Tibial artery (tissue), 4 donors: ENCODE results near the gene DUS4L.

ENCODE experiments used
- DNase-seq, 2 donors: peaks; one replicate each; pipeline ENCODE4 v3.0.0-alpha.2; 2019
- H3K27ac ChIP-seq, 2 donors: fragments of 200-600 bp; sonication (generic) in 1 of 2; 1 replicate in 1 of 2; 2 replicates in 1 of 2; pipeline ENCODE4 v1.5.1; 2018 to 2019; ENCODE audit warnings: mild to moderate bottlenecking in 1 of 2
- H3K27me3 ChIP-seq, 2 donors: fragments of 200-600 bp; sonication (generic) in 1 of 2; one replicate each; pipeline versions ENCODE4 v1.5.1 to v1.6.0; 2016 to 2019
- H3K36me3 ChIP-seq, 3 donors: fragments of 200-600 bp; sonication (generic) in 2 of 3; one replicate each; pipeline ENCODE4 v1.5.1; 2016 to 2019; ENCODE audit warnings: mild to moderate bottlenecking in 2 of 3
- H3K4me1 ChIP-seq, 4 donors: fragments of 200-600 bp; sonication (generic) in 2 of 4; 1 replicate in 3 of 4; 2 replicates in 1 of 4; pipeline ENCODE4 v1.5.1; 2016 to 2019
- H3K4me3 ChIP-seq, 2 donors: fragments of 200-600 bp; sonication (generic) in 1 of 2; 1 replicate in 1 of 2; 2 replicates in 1 of 2; pipeline ENCODE4 v1.5.1; 2018 to 2019; ENCODE audit warnings: mild to moderate bottlenecking in 2 of 2
- H3K9me3 ChIP-seq, 3 donors: fragments of 200-600 bp; sonication (generic) in 1 of 3; one replicate each; pipeline ENCODE4 v1.5.1; 2016 to 2019
- intact Hi-C: fragments of 100-400 bp; cut with DNase I; formaldehyde crosslinking; loops from one replicate; pipeline ENCODE4 v1.15.0; 2023; ENCODE audit warnings: low total_unique reads
- TF ChIP-seq, protein P1 (sequence below), 2 experiments: fragments of 200-600 bp in 1 of 2; fragments of 450-650 bp in 1 of 2; IDR thresholded peaks; one replicate each; pipeline ENCODE4 v1.5.1; 2017 to 2019; ENCODE audit warnings: antibody characterized with exemption in 2 of 2, mild to moderate bottlenecking in 1 of 2, moderate library complexity in 1 of 2

DUS4L gene

DNA sequence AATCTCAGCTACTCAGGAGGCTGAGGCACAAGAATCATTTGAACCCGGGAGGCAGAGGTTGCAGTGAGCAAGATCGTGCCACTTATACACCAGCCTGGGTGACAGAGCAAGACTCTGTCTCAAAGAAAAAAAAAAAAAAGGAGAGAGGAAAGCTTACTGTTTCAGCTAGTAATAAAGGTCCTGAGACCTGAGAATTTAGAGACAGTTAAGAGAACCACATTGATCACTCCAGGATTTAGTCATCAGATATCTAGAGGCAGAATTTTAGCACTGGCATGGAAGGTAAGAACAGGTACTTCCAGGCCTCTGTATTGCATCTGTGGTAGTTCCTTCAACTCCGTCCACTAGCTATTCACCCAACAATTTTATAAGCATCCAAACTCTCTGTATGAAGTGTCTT is 7.9 kb upstream of the DUS4L start:
- Histone ChIP-seq H3K9me3 (no peaks in the 10 kb centered on the region), H3K4me3 (no peak overlapping the region), H3K27me3 (no peaks in the 10 kb centered on the region), H3K36me3 (peaks cover 23 to 50% (median 27%) of the 10 kb centered on the region in 3 donors), H3K4me1 (peaks cover 0 to 18% (median 3%) of the 10 kb centered on the region in 4 donors), H3K27ac (no peak overlapping the region)
- TF ChIP-seq, protein P1, sequence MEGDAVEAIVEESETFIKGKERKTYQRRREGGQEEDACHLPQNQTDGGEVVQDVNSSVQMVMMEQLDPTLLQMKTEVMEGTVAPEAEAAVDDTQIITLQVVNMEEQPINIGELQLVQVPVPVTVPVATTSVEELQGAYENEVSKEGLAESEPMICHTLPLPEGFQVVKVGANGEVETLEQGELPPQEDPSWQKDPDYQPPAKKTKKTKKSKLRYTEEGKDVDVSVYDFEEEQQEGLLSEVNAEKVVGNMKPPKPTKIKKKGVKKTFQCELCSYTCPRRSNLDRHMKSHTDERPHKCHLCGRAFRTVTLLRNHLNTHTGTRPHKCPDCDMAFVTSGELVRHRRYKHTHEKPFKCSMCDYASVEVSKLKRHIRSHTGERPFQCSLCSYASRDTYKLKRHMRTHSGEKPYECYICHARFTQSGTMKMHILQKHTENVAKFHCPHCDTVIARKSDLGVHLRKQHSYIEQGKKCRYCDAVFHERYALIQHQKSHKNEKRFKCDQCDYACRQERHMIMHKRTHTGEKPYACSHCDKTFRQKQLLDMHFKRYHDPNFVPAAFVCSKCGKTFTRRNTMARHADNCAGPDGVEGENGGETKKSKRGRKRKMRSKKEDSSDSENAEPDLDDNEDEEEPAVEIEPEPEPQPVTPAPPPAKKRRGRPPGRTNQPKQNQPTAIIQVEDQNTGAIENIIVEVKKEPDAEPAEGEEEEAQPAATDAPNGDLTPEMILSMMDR (IDR thresholded peaks at IDR 0.05), result no peak
- intact Hi-C loops, result no loop called here
- no peak for DNase-seq

DNA sequence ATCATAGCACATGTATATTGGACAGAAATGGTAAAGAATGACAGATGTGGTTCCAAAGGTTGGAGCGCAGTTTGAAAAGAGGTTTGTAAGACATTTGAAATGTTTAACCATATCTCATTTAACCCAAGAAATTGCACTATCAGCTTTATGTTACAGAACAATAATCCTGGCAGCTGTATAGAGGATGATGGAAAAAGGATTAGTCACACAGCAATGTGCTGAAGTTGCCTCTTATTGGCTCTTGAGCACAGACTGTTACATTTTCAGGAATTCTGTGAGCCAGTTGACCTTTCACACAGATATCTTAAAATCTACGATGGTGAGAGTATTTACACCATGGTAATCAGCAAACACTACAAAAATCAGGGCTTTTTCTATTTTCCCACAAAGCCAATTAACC is 3.9 kb upstream of the DUS4L start:
- no peak overlapping the region for H3K27ac ChIP-seq

DNA sequence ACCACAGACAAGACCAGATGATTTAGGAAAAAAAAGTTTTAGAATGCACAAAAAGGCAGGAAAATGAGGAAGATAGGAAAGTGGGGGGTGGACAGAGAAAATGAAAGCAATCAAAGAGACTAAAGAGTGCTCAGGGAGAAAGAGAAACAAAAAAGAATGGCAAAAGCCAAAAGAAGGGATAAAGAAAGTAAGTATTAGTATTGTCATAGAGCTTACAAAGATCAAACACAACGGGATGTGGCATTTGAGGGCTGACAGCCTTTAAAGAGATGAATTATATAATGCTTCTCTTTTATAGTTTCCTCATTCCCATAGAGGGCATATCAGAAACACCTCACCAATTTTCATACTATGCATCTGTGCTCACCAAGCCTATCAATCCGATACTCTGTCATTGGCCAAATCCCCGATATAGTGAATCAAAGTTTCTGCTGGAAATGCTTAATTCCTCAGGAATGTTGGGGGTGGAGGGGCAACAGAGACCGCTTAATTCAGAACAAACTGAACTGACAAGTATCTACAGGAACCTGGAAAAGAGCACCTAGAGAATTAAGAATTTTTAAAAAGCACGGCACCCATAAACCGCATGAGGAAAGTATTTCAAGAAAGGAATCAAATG is 2.8 kb upstream of the DUS4L start:
- Histone ChIP-seq H3K4me1 (peaks cover 0 to 54% (median 26%) of the 10 kb centered on the region in 4 donors), H3K4me3 (no peak overlapping the region), H3K27me3 (no peaks in the 10 kb centered on the region), H3K9me3 (no peaks in the 10 kb centered on the region), H3K27ac (no peak overlapping the region), H3K36me3 (peaks cover 8 to 20% (median 8%) of the 10 kb centered on the region in 3 donors)
- intact Hi-C loops, result no loop called here
- TF ChIP-seq, protein P1 (IDR thresholded peaks at IDR 0.05), result no peak
- no peak for DNase-seq

More for the DNA sequence above, 3.9 kb upstream of the DUS4L start:
- no peaks in the 10 kb centered on the region for H3K27me3 ChIP-seq
- intact Hi-C loops, result no loop called here
- no peak for DNase-seq
- no peak overlapping the region for H3K4me3 ChIP-seq
- TF ChIP-seq, protein P1 (IDR thresholded peaks at IDR 0.05), result no peak
- peaks cover 0 to 47% (median 22%) of the 10 kb centered on the region in 4 donors for H3K4me1 ChIP-seq
- H3K9me3 ChIP-seq, result no peaks in the 10 kb centered on the region
- peaks cover 11 to 31% (median 12%) of the 10 kb centered on the region in 3 donors for H3K36me3 ChIP-seq

DNA sequence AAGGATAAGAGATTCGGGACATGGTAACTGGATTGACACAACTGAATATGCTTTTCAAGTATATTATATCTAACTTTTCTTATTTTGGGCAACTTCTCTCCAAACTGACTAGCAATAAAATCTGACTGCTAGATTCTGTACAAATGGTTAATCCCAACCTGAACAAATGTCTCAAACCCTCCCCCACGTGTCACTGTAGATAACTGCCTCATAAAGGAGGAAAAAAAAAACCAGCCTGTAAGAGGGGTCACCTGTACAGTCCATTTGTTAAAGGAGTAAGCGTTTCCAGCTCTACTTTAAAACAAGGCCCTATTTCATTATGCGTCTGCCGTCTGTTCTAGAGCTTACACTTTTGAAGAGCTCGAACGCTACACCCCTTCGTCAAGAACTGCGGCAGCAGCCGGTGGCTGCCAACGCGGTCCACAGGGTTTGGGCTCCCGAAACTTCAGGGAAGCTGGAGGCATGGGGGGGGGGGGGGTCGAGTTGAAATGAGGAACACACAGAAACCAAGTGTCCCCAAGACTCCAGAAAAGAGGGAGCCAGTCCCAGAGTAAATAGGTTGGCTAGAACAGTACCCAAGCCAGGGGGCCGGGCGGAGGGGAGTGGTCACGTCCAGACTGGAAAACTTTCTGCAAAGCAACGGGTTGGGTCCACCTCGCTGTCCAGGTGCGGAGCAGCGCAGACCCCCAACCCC is 543 bp upstream of the DUS4L start:
- H3K36me3 ChIP-seq, result no peaks in the 10 kb centered on the region
- H3K4me3 ChIP-seq, result peak overlapping the region; percentile 79 to 90
- TF ChIP-seq, protein P1 (IDR thresholded peaks at IDR 0.05), result no peak
- DNase-seq, result peak in 1 of 2 donors; percentile 55
- peak overlapping the region; percentile 90 to 95 for H3K27ac ChIP-seq
- peaks cover 0 to 54% (median 26%) of the 10 kb centered on the region in 4 donors for H3K4me1 ChIP-seq
- H3K9me3 ChIP-seq, result no peaks in the 10 kb centered on the region
- intact Hi-C loops, result no loop called here
- no peaks in the 10 kb centered on the region for H3K27me3 ChIP-seq

DNA sequence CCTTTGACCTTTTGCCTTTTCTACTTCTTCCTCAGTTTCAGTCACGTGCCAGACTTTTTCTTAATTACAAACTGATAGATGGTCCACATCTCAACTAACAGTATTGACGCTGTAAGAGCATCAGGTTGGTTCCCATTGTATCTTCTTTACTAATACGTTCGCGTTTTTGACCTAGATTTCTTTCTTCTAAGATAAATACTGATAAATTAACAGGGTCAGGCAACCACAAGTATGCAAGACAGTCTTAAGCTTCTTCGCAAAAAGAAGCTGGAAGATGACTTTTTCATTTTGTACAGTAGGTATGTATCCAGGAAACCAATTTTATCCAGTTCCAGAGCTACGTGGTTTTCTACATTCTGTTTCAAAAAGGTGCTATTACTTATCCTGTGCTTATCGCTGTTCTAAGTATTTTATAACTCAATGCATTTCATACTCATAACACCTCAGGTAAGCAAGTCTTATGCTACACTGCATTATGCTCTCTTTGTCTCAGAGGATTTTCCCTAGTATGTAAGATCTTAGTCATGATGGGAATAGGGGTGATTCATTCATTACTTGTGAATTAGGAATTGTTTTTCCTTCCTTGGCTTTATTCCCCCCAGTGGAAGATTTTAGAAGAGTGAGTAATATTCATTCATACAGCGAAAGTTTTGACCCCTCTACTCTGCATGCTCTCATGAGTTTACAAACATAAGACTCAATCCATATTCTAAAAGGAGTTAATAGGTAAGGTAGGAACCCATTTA is 955 bp downstream of the DUS4L start:
- DNase-seq, result no peak
- Histone ChIP-seq H3K27me3 (no peaks in the 10 kb centered on the region), H3K9me3 (no peaks in the 10 kb centered on the region), H3K36me3 (no peaks in the 10 kb centered on the region), H3K4me3 (peak overlapping the region; percentile 79 to 90), H3K4me1 (peaks cover 0 to 46% (median 24%) of the 10 kb centered on the region in 4 donors), H3K27ac (peak overlapping the region; percentile 90 to 95)
- TF ChIP-seq, protein P1 (IDR thresholded peaks at IDR 0.05), result no peak
- intact Hi-C loops, result no loop called here
